Ishikawa (cell line): ENCODE results near the gene CERT1.

Experiments
- CEBPB ChIP-seq: IDR thresholded peaks from 2 replicates; pipeline ENCODE4 v1.6.1; 2012
- CREB1 ChIP-seq: IDR thresholded peaks from 2 replicates; pipeline ENCODE4 v1.6.1; 2012; ENCODE audit warnings: low read depth
- EGR1 ChIP-seq: IDR thresholded peaks from 2 replicates; pipeline ENCODE4 v1.6.1; 2012
- EP300 ChIP-seq: IDR thresholded peaks from 2 replicates; pipeline ENCODE4 v1.6.1; 2012; ENCODE audit warnings: borderline replicate concordance
- FOXM1 ChIP-seq: IDR thresholded peaks from 2 replicates; pipeline ENCODE4 v1.6.1; 2012; ENCODE audit warnings: low read depth, borderline replicate concordance
- MAX ChIP-seq: IDR thresholded peaks from 2 replicates; pipeline ENCODE4 v1.6.1; 2012
- NFIC ChIP-seq: IDR thresholded peaks from 2 replicates; pipeline ENCODE4 v1.6.1; 2012
- RAD21 ChIP-seq: IDR thresholded peaks from 2 replicates; pipeline ENCODE4 v1.6.1; 2012; ENCODE audit warnings: low read depth
- REST ChIP-seq: IDR thresholded peaks from 2 replicates; pipeline ENCODE4 v1.6.1; 2012; ENCODE audit warnings: low read depth, mild to moderate bottlenecking
- TAF1 ChIP-seq: IDR thresholded peaks from 2 replicates; pipeline ENCODE4 v1.6.1; 2012; ENCODE audit warnings: low read depth, mild to moderate bottlenecking
- TCF12 ChIP-seq: IDR thresholded peaks from 2 replicates; pipeline ENCODE4 v1.6.1; 2012; ENCODE audit warnings: low read depth
- TEAD4 ChIP-seq: IDR thresholded peaks from 2 replicates; pipeline ENCODE4 v1.6.1; 2012
- USF1 ChIP-seq: IDR thresholded peaks from 2 replicates; pipeline ENCODE4 v1.6.1; 2012
- YY1 ChIP-seq: IDR thresholded peaks from 2 replicates; pipeline ENCODE4 v1.6.1; 2012; ENCODE audit warnings: low read depth
- ZBTB7A ChIP-seq: IDR thresholded peaks from 2 replicates; pipeline ENCODE4 v1.6.1; 2012; ENCODE audit warnings: low read depth

Gene CERT1

GRCh38 chr5:75365740-75366139 is 145.7 kb downstream of the CERT1 start:
- no peak for TF ChIP-seq FOXM1
- TF ChIP-seq TAF1 = no peak
- no peak for TF ChIP-seq EGR1
- TF ChIP-seq CEBPB = no peak
- no peak for TF ChIP-seq NFIC
- no peak for TF ChIP-seq TCF12
- no peak for TF ChIP-seq TEAD4
- no peak for TF ChIP-seq USF1
- TF ChIP-seq YY1 = no peak
- no peak for TF ChIP-seq MAX
- TF ChIP-seq EP300 = no peak
- no peak for TF ChIP-seq REST
- no peak for TF ChIP-seq ZBTB7A
- no peak for TF ChIP-seq CREB1
- TF ChIP-seq RAD21 = no peak

GRCh38 chr5:75364571-75365280 is 146.7 kb downstream of the CERT1 start:
- TF ChIP-seq CEBPB = peak; percentile 90
- no peak for TF ChIP-seq REST
- TF ChIP-seq NFIC = no peak

- TF ChIP-seq ZBTB7A = no peak
- TF ChIP-seq USF1 = no peak
- TF ChIP-seq RAD21 = no peak
- peak; percentile 30; the same call in 1 of the 2 replicates for TF ChIP-seq NFIC
These were observed 147.5 kb downstream of the CERT1 start for GRCh38 chr5:75363726-75364495.

GRCh38 chr5:75363111-75363510 is 148.3 kb downstream of the CERT1 start:
- TF ChIP-seq TAF1 = no peak
- TF ChIP-seq FOXM1 = no peak
- no peak for TF ChIP-seq NFIC
- no peak for TF ChIP-seq YY1
- TF ChIP-seq ZBTB7A = no peak
- no peak for TF ChIP-seq TEAD4
- TF ChIP-seq MAX = no peak

GRCh38 chr5:75362474-75362975 is 148.9 kb downstream of the CERT1 start:
- TF ChIP-seq YY1 = no peak
- TF ChIP-seq EGR1 = no peak
- no peak for TF ChIP-seq TAF1
- no peak for TF ChIP-seq EP300
- no peak for TF ChIP-seq CREB1
- no peak for TF ChIP-seq CEBPB
- TF ChIP-seq ZBTB7A = no peak
- no peak for TF ChIP-seq REST
